ENCODE measurements around the gene NEUROG2.
"Not testable (repeated sequence)": the region's sequence is repeated elsewhere in the genome, so short reads cannot be mapped to it uniquely, and the experiment has no call there.

Gene NEUROG2

DNA sequence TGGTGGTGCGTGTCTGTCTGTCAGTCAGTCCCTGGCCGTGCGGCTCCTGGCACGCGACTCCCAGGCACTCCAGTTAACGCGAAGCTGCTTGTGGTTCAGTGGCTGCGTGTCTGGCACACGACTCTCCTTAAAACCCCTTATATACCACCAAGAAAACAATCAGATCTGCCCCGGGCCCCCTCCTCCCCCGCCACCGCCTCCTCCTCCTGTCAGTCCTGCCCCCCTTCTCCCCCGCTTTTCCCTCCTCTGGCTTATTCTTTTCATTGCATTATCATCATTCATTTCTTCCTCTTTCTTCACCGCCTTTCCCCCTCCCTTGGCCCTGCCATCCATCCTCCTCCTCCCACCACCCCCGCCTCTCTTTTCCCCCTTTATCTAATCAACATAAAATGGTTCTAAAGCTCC is at the start of gene NEUROG2:
Gene NEUROG2, minus strand, starts transcription at position 115 of the 405 bp plus-strand sequence. CDS start 705 bp downstream, outside the sequence.
- DNase-seq (ENCODE audit: low read depth in 2 of 2): no peak

DNA sequence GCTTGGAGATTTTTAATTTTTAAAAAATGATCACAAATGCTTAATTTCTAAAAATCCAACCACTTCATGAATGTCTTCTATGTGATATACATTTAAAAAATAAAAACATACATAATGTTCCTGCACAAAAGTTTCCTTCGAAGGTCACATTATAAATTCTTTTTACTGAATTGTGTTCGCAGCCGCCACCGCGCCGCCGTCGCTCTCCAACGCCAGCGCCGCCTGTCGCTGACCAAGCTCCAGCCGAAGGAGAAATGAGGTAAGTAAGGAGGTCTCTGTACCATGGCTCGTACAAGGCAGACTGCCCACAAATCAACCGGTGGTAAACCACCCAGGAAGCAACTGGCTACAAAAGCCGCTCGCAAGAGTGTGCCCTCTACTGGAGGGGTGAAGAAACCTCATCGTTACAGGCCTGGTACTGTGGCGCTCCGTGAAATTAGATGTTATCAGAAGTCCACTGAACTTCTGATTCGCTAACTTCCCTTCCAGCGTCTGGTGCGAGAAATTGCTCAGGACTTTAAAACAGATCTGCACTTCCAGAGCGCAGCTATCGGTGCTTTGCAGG is 48.8 kb upstream of the NEUROG2 start:
- no peak for DNase-seq (ENCODE audit: low read depth in 2 of 2)

DNA sequence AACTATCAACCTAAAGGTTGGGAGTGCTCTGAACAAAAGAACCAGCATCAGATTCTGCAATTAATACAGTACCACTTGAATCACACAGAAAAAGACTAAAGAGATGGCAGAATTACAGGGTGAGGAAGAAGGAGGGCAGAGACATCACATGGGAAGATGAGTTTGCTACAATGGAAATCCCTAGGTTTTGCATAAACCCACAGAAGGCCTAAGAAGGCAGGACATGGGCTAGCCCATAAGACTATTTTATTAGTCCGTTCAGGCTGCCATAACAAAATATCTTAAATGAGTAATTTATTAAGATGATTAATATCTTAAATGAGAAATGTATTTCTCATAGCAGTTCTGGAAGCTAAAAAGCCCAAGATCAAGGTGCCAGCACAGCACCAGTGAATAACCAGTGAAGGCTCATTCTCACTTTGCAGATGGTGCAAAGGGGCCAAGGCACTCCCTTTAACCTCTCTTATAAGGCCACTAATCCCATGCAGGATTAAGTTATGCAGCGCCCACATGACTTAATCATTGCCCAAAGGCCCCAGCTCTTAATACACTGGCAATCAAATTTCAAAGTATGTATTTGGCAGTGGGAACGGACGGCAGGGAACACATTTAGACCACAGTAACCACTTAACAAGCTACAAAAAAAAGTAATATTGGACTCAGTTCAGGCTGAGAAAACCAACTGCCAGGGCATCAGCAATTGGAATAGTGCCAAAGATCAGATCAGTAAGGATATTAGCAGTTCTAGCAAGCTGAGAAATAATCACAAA is 47.6 kb upstream of the NEUROG2 start:
- DNase-seq (ENCODE audit: low read depth in 2 of 2): no peak

DNA sequence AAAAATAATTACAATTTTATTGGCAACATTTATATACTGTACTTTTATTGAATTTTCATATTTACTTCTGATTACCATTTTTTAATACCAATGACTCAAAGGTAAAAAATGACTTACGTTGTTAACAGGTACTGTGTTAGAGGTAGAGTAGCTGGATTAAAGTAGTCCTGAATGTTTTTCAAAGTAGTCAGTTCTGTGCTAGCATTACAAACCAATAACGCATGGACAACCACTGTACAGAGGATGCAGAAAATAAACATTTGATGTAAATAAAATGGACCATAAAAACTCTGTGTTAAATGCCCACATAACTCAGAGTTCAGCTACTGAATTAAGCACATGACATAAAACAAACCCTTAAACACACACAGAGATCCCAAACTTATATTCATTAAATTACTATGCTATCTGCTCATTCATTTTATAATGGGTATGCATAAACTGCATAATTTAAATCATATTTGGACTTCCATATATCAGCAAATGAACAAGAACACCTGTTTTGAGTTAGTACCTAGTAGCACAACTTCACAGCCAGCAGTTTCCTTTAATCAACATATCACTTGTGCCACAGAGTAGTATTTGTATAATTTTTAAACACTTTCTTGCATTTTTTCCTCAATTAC is 46.4 kb upstream of the NEUROG2 start:
- no peak for DNase-seq (ENCODE audit: low read depth in 2 of 2)

DNA sequence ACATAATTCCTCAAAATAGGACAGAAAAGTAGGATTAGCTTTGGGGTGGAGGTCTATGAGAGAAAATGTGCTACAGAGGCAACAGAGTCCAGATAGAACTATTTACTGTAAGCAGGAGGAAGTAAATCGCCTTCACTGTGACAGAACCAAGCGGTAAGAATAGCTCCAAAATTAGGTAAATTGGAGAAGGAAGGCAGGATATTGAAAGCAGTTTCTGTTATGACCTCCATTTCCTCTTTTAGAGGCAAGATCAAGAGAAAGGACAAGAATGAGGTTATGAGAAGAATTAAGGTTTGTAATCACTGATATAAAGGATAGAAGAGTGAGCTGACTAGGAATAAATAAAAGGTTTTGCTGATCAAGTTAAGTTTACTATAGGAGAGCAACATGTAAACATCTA is 44.1 kb upstream of the NEUROG2 start:
- DNase-seq (ENCODE audit: low read depth in 2 of 2): no peak

DNA sequence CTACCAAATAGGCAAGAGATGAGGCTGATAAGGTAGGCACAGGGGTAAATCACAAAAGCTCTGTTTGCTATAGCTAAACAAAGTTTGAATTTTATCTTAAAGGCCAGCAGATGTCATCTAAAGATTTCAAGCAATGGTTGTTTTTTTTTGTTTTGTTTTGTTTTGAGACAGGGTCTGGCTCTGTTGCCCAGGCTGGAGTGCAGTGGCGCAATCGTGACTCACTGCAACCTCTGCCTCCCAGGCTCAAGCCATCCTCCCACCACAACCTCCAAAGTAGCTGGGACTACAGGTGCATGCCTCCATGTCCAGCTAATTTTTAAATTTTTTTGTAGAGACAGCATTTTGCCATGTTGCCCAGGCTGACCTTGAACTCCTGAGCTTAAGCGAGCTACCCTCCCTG is 43.1 kb upstream of the NEUROG2 start:
- DNase-seq (ENCODE audit: low read depth in 2 of 2): no peak

DNA sequence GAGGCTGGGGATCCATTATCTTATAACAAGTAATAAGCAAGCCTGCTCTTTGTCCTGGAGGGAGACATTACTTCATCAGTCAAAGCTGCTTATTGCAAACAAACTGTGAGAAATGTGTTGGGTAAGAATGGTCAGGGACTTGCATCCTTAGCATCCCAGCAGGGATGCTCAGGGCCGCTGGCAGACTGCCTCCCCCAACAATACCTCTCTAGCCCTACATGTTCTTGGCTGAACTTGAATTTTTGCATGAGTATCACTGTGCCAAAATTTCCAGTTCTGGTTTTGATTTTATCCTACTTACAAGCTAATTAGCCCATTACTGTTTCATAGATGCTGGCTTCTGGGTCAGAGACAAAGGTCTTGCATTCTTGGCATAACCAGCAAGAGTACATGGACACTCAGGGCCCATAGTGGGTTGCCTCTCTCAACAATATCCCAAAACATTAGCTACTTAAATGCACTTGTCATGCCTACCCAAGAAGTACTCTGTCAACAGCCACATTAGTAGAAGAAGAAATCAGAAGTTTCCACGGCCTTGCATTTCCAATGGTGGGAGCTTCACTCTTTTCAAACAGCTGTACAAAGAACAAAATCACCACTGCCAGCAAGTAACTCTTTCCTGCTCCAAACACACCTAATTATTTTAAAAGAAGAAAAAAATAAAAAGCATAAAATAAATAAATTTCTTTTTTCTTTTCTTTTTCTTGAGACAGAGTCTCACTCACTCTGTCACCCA is 41.9 kb upstream of the NEUROG2 start:
- DNase-seq (ENCODE audit: low read depth in 2 of 2): no peak

DNA sequence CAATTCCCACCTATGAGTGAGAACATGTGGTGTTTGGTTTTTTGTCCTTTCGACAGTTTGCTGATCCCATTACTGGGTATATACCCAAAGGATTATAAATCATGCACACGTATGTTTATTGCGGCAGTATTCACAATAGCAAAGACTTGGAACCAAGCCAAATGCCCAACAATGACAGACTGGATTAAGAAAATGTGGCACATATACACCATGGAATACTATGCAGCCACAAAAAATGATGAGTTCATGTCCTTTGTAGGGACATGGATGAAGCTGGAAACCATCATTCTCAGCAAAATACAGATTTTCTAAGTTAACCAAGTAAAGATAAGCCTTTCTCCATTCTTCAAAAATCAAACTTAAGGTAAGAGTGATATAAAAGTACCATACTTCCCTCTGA is 38.3 kb upstream of the NEUROG2 start:
- not testable (repeated sequence) for DNase-seq (ENCODE audit: low read depth in 2 of 2)

DNA sequence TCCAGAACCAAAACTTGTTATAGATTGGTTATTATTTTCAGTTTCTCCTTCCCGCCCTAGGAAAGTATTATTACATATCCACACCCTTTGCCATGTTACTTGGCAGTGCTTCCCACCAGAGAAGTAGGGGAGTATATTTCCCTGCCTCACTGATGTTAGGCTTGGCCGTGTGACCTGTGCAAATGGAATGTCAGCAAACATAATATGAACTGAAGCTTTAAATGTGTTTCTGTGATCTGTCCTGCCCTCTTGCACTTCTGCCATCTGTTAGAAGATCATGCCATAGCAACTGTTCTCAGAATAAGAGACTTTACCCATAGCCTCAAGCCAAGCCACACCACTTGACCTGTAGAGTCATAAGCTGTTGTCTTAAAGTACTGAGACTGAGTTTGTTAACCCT is 36.7 kb upstream of the NEUROG2 start:
- peak; percentile 5 to 17 for DNase-seq (ENCODE audit: low read depth in 2 of 2)

DNA sequence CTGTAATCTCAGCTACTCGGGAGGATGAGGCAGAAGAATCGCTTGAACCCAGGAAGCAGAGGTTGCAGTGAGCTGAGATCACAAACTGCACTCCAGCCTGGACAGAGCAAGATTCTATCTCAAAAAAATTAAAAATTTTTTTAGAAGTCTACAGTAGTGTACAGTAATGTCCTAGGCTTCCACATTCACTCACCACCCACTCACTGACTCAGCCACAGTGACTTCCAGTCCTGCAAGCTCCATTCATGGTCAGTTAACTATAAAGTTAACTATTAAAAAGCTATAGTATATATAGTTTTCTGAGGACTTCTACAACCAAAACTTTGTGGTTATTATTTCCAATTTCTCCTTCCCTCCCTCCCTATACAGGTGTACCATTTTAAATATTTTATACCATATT is 34.7 kb upstream of the NEUROG2 start:
- DNase-seq (ENCODE audit: low read depth in 2 of 2): peak in 1 of 2 experiments; percentile 4

DNA sequence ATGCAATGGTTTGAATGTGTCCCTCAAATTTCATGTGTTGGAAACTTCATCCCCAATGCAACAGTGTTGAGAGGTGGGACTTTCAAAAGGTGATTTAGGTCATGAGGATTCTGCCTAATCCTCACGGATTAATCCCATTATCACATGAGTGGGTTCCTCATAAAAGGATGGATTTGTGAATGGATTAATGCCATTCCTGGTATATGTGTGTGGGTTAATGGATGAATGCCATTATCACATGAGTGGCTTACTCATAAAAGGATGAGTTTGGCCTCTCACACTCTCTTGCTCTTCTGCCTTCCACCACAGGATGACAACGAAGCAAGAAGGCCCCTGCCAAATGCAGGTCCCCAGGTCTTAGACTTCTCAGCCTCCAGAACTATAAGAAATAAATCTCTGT is 30.5 kb upstream of the NEUROG2 start:
- no peak for DNase-seq (ENCODE audit: low read depth in 2 of 2)

DNA sequence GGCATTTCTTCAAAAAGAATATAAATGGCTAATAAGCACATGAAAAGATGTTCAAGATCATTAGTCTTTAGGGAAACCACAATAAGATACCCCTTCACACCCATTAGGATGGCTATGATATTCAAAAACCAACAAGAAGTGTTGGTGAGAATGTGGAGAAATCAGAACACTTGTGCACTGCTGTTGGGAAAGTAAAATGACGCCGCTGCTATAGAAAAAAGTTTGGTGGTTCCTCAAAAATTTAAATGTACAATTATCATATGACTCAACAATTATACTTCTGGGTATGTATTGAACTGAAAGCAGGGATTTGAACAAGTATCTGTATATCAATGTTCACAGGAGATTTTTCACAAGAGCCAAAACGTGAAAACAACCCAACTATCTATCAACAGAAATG is 29.4 kb upstream of the NEUROG2 start:
- no peak for DNase-seq (ENCODE audit: low read depth in 2 of 2)

DNA sequence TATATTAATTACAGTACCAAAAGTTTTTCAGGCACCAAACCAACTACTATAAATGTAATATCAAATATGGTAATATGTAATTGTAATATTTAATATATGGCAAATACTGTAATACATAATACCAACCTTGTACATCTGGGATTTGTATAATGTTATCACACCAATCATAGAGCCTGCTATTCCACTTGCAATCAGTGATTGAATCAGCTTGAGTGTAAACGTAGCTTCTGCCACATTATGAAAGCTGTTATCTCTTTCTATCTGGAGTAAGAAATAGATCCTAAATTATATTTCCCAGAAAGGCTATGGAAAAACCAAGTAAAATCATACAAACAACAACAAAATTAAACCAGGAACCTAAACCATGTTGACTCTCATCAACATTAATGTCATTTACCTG is 24.7 kb upstream of the NEUROG2 start:
- DNase-seq (ENCODE audit: low read depth in 2 of 2): no peak

DNA sequence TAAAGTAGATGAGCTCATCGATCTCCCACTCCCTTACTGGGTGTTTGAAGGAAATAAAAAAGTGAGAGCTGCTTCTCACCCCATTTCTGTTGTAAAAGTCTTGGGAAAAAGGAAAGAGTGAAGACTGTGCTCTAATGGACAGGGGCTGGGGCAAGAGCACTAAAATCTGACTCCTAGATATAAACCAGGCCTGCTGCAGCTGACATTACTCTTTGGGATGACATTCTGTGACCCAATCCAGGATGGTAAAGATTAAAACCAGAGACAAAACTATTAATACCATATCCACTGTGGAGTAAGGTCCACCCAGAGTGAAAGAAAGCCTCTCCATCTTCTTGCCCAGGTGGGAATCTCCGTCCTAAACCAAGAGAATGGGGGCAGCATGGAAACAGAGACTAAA is 20.1 kb upstream of the NEUROG2 start:
- no peak for DNase-seq (ENCODE audit: low read depth in 2 of 2)

DNA sequence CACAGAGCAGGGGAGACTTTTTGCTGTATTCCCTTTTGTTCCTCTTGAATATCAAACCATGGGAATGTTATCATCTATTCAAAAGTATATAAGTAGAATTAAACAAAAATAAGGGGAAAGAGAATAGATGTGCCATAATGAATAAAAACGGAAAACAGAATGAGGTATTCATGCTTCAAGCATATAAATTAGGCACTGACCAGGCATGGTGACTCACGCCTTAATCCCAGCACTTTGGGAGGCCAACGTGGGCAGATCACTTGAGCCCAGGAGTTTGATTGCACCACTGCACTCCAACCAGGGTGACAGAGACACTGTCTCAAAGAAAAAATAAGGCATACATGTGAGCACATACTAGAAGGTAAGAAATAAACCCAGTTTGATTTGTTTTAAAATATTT is 16.3 kb upstream of the NEUROG2 start:
- no peak for DNase-seq (ENCODE audit: low read depth in 2 of 2)

DNA sequence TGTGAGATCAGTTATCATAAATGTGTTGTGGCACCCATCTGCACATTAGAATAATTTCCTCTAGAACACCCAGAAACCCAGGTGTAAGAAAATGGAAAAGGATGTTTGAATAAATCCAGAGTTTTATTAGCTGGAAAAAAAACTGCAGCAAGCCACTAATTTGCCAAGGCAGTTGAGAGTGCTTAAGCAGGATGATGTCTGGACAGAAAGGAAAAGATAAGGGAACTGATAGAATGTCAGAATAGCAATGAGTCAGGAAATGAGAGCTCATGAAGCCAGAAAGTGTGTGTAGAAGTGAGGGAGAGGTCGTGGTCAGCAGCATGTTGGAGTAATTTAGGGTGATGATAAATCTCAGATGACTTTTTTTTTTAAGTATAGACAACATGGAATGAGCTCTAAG is 15.2 kb upstream of the NEUROG2 start:
- no peak for DNase-seq (ENCODE audit: low read depth in 2 of 2)

DNA sequence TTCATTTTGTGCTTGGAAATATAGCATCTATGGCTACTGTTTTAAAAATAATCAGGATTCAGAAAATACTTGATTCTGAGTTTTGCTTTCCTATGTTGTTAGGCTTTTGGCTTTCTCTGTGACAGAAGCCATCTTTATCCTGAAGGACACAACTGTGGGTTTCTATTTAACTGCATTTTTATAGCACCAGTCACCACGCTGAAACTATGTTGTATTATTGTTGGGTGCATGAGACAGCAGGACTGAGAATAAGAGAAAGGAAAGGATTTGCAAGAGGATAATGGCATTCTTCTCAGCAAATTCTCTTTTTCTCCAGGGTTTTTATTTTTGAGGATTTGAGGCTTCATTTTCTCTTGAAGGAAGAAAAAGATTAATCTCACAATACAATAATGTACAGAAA is 10.1 kb upstream of the NEUROG2 start:
- DNase-seq (ENCODE audit: low read depth in 2 of 2): no peak

DNA sequence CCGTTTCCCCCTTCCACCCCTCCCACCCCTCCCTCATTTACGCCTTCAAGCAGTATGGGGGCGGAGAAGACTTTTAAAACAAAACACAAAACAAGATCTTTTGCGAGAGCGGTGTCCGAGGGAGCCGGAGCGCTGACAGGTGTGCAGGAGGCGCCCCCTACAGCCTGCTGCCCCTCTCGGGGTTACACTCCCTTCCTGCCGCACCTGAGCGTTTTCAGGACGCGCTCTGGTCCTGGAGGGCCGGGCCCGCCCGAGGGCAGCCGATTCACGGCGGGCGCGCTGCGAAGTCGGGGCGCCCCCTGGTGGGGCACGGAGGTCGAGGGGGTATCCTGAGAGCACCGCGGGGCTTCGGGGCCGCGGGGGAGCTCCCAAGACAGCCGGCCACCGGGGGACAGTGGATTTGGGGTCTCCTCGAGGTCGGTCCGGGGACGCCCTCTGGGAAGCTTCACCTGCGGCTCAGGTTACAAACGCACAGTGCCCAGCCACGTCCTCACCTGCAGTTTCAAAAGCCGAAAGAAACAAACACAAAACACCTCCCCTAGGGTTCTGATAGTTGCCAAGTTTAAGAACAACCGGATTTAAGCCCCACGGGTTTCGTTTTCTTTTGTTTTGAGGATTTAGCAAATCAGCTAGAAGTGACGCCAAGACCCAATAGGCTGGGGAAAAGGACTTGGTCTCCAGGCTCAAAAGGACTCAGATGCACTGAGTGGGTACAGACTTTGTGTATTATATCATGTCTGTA is 8.0 kb upstream of the NEUROG2 start:
- DNase-seq (ENCODE audit: low read depth in 2 of 2): no peak

DNA sequence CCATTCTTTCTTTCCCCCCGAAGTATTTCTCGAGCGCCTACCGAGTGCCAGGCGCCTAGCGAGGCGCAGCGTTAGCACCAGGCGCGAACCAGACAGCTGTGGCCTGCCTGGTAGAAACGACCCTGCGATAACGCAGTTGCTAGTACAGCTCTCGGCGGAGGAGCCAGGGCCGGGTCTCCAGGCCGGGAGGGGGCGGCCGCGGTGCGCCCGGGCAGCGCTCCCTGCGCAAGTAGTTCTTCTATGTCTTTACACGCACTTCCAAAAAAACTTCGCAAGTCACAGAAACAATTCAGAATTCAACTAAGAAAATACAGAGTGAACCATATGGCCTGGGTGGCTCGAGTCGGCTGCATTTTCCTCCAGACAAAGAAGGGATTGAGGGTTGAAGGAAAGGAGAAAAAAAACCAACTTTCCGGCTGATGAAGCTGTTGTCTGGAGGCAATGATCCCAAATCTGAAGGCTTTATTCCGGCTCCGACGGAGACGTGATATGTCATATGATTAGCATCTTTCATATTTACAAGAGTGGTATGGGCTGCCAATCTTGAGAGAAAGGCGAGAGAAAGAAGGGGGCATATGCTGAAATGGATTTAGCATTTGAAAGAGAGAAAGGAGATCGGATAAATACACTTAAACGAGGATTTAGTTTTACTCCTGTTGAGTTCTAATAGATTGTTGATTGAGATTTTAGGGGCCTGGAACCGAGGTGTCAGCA is 7.2 kb upstream of the NEUROG2 start:
- no peak for DNase-seq (ENCODE audit: low read depth in 2 of 2)

DNA sequence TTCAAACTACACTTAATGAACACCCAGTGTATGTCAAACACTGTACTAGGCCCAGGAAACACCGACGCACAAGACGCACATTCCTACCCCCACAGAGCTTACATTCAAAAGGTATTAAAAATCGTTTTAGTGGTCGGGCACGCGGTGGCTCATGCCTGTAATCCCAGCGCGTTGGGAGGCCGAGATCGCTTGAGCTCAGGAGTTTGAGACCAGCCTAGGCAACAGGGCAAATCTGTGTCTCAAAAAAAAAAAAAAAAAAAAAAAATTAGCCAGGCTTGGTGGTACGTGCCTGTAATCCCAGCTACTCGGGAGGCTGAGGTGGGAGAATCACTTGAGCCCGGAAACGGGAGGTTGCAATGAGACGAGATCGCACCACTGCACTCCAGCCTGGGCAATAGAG is 6.5 kb upstream of the NEUROG2 start:
- not testable (repeated sequence) for DNase-seq (ENCODE audit: low read depth in 2 of 2)

Measured in fibroblast of skin of left quadriceps (primary cell).